T47D (cell line): ENCODE data around the gene CRACR2B.
A peak's percentile ranks its signal among the peaks of the same experiment; 100 is the strongest.

Experiments
- DNase-seq, 2 experiments: peaks; one replicate each; pipeline versions ENCODE4 v3.0.0 to v3.0.0-alpha.2; 2011 to 2012; ENCODE audit warnings: low read depth in 1 of 2, low spot score in 1 of 2
- JUND ChIP-seq: IDR thresholded peaks from 2 replicates; pipeline ENCODE4 v1.6.1; 2012; ENCODE audit warnings: low read depth
- in situ Hi-C: cut with HindIII; loops from 2 replicates; pipeline ENCODE4 v1.10.0; 2016; ENCODE audit warnings: low sequenced_read_pairs, low pct_unique_long_range_greater_than_20kb

Gene CRACR2B

GRCh38 chr11:854601-855329 is 27.0 kb downstream of the CRACR2B start:
- TF ChIP-seq JUND, result no peak
- no peak for DNase-seq
- in situ Hi-C loops, result no loop called here

GRCh38 chr11:855330-855674 is 27.6 kb downstream of the CRACR2B start:
- TF ChIP-seq JUND, result no peak
- no peak for DNase-seq
- in situ Hi-C loops, result no loop called here

GRCh38 chr11:855796-856195 is 28.1 kb downstream of the CRACR2B start:
- TF ChIP-seq JUND, result no peak
- in situ Hi-C loops, result no loop called here
- DNase-seq, result no peak

- in situ Hi-C loops, result no loop called here
- DNase-seq, result no peak
- TF ChIP-seq JUND, result no peak
These were observed 28.7 kb downstream of the CRACR2B start for GRCh38 chr11:856397-856796.

- no peak for TF ChIP-seq JUND
- DNase-seq, result no peak
- in situ Hi-C loops, result no loop called here
These were observed 30.5 kb downstream of the CRACR2B start for GRCh38 chr11:858053-858761.

- in situ Hi-C loops, result no loop called here
These were observed 31.1 kb downstream of the CRACR2B start for GRCh38 chr11:858762-859339.

GRCh38 chr11:859394-860131 is 31.8 kb downstream of the CRACR2B start:
- no peak for TF ChIP-seq JUND
- in situ Hi-C loops, result no loop called here
- peak in 1 of 2 experiments; percentile 42 for DNase-seq

More at GRCh38 chr11:858762-859339, 31.1 kb downstream of the CRACR2B start:
- DNase-seq, result no peak
- TF ChIP-seq JUND, result no peak

GRCh38 chr11:860234-861104 is 32.8 kb downstream of the CRACR2B start:
- DNase-seq, result no peak
- in situ Hi-C loops, result no loop called here
- TF ChIP-seq JUND, result no peak

GRCh38 chr11:861105-861479 is 33.4 kb downstream of the CRACR2B start:
- in situ Hi-C loops, result no loop called here
- no peak for TF ChIP-seq JUND
- no peak for DNase-seq

GRCh38 chr11:862081-862661 is 34.5 kb downstream of the CRACR2B start:
- no peak for TF ChIP-seq JUND
- DNase-seq, result no peak
- in situ Hi-C loops, result no loop called here

- DNase-seq, result no peak
- in situ Hi-C loops, result no loop called here
- no peak for TF ChIP-seq JUND
These were observed 34.9 kb downstream of the CRACR2B start for GRCh38 chr11:862696-863022.
